Activated CD8-positive, alpha-beta memory T cell treated with anti-CD3 and anti-CD28 coated beads, Interleukin-2, amount 50 U/mL, for 4 hours (primary cell): ENCODE data around the gene GALNT16.

Experiments
- DNase-seq: peaks from one replicate; pipeline ENCODE4 v3.0.0-alpha.2; 2020

The GALNT16 gene

DNA sequence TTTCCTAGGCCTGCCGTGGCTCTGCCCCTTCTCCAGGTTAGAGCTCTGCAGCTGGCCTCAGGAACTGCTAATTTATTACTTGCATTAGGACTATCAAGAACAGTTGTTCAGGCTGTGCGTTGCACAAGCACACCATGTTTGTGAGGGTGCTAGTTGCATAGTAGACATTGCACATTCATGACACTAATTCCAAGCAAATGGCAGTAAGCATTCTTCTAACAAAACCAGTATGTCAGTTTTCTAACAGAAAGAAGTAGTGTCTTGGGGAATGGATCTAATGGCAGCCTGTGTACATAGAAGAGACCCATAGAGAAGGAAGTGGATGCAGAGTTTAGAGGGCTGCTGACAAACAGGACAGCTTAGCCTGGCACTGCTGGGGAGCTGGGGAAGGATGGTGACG lies 84.2 kb downstream of the GALNT16 start:
- no peak for DNase-seq

DNA sequence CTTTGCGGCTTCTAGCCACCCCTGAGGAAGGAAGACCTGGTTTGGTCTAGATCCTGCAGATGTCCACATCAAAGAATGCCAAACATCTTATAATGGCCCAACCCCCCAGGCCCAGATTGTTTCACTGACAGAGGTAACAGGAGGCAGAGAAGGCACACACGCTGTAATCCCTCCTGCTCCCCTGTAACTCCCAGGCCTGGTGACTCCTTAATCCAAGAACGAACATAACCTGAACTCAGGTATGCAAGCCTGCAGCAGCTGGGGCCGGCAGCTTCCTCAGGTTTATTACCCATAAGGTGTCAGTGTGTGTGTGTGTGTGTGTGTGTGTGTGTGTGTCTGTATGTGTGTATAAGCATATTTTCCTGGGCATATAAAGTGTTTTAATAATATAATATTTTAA lies 85.4 kb downstream of the GALNT16 start:
- no peak for DNase-seq

DNA sequence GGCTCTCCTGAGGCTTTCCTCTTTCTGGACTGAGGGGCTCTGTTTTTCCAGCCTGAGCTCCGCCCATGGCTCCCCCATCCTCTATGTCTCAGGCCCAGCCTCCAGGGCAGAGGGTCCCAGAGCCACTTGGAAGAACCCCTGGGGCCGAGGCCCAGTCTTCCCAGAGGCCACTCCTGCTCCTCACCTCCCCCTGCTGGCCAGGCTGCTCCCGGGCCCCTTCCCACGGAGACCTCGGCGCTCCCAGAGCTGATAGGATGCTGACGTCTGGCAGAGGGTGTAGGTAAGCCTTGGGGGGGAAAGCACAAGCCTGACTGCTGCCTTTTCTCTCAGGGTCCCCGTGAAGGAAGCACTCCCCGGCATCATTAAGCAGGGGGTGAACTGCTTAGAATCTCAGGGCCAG lies 86.8 kb downstream of the GALNT16 start:
- DNase-seq: peak; percentile 27

DNA sequence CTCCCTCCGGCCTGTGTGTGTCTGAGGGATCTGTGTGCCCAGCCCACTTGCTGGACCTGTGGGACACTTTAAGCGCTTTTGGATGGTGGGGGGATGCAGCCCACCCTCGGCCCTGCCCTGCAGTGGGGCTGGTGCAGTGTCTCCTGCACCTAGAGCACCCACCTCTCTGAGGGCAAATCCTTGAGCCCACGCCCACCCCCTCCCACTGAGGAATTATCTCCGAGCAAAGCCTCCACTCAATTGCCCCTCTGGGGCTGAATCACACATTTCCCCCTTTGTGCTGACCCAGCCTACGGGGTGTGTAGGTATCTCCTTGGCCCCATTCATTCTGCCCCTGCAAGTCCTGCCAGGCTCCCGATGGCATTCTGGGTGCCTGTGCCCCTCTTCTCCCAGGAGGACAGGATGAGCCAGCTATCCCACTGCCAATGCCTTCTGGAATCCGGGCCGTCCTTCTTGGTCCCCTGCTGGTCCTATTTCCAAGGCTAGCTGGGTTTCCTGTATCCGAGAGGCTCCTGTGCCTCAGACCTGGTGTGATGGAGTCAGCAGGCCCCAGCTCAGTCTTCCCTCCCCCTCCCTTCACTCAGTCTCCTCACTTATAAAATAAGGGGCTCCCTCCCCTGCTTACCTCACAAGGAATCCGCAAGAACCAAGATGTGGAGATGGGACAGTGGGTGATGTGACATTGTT lies 89.3 kb downstream of the GALNT16 start:
- DNase-seq: no peak

DNA sequence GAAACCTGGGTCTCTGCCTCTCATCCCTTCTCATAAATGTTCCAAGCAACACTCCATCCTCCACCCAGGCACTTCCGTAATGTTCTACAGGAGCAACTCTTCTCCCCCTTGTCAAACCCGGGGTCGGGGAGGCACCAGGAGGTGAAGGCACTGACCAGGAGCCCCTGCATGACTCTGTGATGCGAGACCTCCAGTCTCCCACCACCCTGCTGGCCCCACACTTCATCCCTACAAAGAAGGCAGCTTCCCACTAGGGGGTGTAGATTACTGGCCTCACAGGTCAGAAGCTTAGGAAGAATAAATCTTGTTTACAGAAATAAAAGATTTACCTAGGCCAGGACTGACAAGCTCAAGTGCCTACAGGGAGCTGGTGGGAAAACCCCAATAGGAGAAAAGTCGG lies 90.9 kb downstream of the GALNT16 start:
- DNase-seq: no peak

DNA sequence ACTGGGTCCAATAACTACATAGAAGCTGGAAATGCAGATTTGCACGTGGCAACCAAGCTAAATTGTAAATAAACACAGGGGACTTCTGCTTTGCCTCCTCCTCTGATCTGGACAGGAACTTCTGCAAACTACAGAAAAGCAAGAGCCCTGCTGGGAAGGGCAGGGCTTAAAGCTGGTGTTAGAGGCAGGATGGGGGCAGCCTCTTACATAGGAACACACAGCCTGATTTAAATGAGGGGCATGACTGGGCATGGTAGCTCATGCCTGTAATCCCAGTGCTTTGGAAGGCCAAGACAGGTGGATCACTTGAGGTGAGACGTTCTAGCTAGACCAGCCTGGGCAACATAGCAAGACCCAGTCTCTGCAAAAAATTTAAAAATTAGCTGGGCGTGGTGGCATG lies 91.4 kb downstream of the GALNT16 start:
- no peak for DNase-seq

DNA sequence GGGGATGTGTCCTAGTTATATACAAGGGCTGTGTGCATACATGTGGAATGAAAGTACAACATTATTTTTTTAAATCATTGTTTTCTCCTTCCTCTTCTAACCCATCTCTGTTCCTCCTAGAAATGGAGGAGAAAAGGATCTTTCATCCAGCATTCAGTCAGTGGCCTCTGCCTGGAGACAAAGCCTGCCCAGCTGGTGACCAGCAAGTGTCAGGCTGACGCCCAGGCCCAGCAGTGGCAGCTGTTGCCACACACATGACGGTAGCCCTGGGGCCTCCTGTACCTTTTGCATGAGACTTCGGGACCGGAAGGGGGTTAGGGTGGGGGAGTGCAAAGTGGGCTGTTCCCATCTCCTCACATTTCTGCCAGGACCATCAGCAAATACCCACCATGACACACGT lies 92.0 kb downstream of the GALNT16 start:
- no peak for DNase-seq

DNA sequence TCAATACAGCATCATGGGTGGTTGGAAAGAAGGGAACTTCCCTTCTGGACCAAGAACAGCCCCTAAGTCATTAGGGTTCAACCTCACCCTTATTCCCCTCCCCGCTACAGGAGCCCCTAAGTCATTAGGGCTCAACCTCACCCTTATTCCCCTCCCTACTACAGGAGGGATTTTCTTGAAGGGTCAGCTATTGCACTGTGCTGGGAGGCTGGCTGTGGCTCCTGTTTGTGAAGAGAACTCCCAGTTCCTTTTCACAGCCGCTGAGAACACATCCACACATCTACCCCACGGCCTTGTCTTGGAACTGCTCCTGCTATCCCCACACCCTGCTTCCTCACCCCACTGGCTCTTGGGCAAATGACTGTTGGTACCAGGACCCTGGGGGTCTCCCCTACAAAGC lies 93.2 kb downstream of the GALNT16 start:
- no peak for DNase-seq

DNA sequence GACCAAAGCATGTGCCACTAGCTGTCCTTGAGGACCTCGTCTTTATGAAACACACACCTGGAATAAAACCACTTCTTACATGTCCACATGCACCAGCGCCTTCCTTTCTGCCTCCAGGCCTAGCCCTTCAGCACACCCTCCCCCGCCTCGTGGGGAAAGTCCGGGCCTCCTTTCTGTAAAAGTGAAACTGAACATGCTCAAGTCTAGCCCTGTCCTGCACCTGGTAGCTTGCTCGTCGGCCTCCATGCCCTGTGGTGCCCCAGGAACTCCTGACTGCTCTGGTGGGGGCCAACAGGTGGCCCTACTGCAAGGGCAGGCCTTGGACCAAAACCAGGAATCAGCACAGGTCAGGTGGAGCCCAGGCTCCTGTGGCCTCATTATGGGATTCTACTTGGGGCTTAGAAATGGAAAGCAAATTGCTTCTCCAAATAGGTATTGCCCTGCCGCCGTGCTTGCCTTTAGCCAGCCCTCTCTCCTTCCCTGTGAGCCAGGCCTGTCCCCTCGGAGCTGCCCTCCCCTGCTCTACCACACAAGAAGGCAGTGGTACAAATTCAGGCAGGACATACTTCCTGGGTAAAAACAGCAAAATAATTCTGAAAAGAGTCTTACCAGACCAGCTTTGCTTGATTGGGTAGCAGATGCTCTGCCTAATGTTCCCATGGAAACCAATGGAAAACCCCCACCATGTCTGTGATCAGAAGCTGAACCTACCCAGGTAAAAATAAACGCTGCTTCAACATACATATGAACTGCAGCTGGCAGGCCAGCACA lies 94.6 kb downstream of the GALNT16 start:
- DNase-seq: peak; percentile 32

DNA sequence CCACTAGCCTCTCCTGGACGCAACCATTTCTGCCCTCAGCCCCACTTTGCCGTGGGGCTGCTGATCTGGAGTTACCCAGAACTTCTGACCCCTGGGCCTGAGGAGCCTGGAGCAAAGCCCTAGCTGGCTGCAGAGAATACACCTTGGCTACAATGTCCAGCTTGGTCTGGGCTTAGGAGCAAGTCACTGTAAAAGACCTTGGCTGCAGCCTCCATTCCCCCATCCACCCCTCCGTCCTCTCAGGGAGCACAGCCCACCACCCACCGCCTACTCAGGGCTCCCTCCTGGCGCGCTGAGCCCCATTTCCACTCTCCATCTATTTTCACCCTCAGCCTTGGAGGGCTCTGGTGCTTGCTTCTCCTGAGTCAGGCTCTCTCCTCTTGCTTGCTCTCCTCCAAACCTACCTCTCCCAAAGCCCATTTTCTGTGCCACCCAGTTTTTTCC lies 95.2 kb downstream of the GALNT16 start:
- DNase-seq: no peak

DNA sequence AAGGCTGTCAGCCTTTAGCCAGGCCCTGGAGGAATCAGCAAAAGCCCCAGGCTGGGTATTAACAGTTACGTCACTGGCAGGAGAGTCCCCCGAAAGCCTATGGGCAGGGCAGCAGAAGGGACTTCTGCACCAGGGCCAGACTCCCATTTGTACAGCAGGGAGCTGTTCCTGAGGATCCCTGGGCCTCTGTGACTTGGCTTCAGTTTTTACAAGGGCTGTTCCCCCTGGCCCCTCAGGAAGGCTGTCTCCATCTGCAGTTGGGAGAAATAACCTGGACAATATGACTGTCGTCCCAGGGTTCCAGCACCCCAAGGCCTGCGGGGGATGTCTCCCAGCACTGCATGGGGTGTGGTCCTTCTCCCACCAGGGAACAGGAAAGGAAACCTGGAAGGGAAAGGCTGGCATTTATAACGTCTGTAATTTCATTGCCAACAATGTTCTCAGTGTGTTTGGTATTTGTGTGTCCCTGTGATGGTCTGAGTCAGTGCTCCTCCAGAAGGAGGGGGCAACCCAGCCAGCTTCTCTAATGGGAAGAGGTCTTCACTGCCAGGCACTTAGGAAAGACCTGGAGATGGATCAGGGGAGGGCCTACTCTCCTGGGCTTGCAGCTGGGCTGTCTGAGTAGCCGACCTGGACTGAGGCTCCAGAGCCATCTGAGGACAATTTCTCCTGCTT lies 95.8 kb downstream of the GALNT16 start:
- DNase-seq: no peak

DNA sequence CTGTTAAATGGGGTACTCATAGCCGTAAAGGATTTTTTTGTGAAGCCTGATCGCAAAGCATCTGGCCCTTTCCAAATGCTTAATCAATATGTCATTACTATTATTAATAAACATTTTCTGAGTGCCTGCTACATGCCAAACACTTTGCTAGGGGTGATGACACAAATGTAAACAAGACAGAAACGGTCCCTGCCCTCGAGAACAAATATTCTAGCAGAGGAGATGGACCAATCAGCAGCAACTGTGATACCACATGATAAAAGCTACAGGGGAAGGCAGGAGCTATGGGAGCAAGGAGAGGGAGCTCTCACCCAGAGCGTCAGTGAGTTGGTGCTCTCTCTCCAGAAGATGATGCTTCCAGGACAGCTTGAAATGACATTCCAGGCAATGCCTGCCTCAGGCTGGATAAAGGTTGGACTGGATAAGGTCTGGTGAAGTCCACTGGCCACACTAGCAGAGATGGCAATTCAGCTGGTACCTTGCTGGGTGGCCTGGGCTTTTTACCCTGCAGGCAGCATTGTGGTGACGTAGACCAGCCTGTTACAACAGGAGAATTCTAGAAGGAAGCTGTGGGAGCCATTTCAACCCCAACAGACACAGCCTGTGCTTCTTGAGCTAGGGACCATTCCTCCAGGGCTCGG lies 97.1 kb downstream of the GALNT16 start:
- no peak for DNase-seq

DNA sequence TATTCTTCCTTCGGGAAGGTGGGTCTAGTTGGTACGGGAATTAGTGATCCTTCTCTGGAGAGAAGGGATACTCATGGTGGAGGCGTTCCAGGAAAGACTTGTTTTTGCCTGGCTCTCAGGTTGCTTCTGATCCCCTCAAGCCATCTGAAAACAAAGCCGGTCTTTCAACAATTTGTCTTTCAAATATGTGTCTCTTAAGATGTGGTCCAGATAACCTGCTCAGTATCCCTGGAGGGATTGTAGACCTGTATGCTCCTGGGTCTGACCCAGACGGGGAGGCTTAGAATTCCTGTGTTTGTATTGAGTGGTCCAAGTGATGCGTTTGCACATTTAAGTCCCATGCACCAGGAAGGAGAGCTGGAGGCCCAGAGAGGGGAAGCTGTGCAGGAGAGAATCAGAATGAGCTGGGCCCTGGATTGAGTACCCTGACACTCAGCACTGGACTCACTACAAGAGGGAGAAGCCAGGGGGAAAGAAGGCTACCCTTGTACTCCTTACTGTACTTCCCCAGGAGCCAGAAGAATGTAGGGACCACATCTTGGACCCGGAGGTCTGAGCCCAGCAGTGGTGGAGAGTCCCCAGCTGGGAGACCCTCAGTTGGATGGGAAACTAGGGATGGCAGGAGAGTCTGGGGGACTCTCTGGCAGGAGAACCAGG lies 97.7 kb downstream of the GALNT16 start:
- no peak for DNase-seq

DNA sequence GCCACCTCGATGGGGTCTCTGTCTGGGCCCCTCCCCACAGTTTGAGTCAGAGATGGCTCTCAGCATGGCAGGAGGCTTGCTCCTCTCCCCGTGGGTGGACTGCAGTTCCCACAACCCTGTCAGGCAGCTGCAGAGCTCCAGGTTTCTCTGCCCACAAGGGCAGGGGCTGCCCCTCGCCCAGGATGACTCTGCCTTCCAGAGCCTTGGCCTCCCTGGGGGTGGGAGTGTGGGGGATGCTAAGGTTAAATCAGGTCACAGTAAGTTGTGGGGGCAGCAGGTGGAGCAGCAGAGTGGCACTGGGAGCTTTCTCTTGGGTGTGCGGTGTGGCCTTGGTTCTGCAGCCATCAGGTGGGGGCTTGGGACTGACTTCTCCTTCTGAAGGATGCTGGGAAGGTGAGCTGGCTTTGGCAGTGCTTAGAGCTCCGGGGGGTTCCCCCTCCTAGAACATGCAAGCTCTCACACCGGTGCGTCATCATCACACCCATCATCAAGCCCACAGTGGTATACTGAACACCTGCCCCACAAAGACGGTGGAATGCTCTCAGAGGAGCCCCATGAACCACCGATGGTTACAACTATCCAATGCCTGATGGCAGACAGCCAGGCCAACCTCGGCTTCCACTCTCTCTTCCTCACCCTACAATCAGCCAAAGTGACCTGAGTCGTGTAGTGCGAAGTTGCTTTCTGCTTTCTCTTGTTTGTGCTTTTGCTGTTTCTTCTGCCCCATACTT lies 98.4 kb downstream of the GALNT16 start:
- no peak for DNase-seq

DNA sequence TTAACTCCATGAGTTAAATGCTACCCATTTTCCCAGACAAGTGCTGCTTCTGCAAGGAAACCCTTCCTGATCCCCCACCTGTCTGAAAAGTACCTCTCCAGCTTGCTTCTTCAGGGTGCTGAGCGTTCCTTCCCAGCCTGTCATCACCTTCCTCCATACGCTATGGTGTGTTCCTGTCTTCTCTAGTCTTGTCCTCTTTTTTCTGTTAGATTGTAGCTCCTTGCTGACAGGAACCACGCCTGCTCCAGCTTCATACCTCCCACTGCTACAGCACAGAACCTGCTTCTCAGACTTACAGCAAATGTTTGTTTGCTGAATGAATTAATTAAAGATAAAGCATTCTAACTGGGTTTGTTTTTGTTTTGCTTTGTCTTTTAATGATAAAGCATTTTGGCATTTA lies 99.0 kb downstream of the GALNT16 start:
- DNase-seq: no peak

DNA sequence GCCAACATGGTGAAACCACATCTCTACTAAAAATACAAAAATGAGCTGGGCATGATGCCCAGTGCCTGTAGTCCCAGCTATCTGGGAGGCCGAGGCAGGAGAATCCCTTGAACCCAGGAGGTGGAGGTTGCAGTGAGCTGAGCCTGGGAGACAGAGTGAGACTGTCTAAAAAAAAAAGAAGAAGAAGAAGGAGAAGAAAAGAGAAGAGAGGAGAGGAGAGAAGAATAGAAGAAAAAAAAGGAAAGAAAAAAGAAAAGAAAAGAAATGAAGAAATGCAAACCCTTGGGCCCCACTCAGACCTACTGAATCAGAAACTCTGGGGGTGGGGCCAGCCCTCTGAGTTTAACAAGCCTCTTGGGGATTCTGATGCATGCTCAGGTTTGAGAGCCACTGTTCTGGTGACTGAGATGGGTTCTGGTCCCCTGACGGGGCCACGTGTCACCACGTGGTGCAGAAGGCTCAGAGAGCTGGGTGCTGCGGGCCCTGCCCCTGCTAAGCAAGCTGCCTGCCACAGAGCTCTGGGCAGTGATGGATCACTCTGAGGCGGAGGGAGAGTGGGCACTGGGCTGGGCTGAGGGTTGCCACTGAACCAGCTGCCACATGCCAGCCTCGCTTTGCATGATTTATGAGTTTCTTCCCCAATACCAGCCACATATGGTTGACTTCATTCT lies 100.6 kb downstream of the GALNT16 start:
- DNase-seq: no peak

DNA sequence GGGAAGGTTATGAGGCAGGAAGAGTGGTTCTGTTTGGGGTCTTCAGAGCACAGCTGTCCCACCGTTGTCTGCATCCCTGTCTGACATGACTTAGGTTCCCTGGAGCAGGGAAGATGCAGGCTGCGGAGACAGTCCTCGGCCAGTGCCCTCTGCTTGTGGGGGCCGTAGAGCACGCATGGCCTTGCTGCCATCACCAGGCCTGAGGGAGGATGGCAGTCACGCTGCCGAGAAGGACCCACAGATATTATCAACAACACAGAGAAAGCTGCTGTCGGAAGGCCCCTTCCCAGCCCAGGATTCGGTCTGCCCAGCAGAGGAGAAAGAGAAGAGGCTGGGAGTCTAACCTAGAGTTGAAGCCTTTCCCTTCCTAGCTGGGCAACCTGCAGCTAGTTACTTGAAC lies 103.1 kb downstream of the GALNT16 start:
- no peak for DNase-seq

DNA sequence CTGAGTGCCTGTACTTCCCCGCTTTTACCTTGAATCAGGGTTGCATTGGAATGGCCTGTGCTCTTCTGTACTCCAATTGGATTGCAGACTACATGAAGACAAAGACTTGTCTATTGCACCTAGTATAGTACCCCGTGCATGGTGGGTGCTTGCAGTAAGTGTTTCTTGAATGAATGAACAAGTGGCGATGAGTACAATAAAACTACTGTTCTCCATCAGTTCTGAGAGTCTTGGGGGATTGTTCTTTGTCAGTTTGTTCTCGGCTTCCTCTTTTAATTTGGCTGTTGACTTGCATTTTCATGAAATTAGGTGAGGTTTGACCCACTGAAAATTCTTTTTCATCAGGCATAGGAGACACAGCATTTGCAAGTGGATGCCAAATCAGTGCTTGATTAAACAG lies 104.0 kb downstream of the GALNT16 start:
- DNase-seq: no peak

DNA sequence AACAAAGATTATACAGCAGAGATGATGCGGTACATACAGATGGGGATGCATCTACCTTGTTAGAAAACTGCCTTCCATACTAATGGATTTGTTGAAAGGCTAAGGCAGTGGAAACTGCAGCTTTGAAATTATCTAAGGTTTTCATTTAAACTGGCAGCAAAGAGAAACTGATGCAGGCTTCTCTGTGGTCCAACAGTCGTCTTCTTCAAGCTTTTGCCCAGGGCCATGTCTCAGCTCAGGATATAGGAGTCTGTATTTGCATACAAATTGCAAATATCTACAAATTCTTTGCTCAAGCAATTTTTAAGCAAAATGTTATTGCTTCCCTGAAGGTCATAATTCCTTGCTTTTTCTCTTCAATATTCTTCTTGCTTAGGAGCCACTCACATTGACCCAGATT lies 104.4 kb downstream of the GALNT16 start:
- no peak for DNase-seq

DNA sequence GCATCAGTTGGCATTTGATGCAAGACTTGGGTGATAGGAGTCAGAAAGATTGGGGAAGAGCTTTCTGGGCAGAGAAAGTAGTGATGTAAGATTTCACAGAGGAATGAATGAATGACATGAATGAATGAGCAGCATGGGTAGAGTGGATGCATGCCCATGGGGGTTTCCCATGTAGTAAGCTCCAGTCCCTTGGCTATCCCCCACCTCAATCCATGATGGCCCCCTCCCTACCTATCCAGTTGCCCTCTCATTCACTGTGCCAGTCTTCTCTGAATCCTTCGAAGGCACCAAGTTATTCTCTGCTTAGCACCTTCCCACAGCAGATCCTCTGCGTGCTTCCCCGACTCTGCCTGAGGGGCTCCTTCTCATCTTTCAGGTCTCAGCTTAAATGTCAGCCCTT lies 106.1 kb downstream of the GALNT16 start:
- no peak for DNase-seq

DNA sequence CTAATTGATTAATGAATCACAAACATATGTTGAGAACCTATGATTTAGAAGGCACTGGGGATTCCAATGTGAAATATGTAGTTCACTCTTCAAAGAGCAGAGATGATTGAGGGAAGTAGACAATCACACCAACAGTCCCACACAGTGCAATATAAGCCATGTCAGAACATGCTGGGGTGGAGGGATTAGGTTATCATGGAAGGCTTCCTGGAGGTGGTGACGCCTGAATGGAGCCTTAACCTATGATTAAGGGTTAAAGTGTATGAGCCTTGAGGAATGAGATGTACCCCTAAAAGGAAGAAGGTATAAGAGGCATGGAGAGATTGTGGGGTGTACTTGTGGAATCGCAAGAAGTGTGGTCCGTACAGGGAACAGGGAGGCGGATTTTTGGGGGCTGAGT lies 106.8 kb downstream of the GALNT16 start:
- no peak for DNase-seq

DNA sequence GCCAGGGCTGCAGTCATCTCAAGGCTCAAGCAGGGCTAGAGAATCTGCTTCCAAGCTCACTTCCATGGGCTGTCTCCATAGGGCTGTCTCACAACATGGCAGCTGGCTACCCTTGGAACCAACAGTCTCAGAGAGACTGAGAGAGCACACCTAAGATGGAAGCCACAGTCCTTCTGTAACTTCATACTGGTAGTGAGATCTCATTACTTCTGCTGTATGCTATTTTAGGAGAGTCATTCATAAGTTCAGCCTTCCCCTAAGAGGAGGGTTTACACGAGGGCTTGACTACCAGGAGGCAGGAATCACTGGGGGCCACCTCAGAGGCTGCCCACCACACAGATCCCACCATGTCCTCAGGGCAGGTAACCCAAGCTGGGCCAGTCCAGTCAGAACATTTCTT lies 108.4 kb downstream of the GALNT16 start:
- DNase-seq: no peak
